Adipose tissue (tissue), 3 donors: ENCODE data around the gene NFAT5. TPM values are rescaled to one million over a fixed set of nuclear protein-coding genes. Genes with fewer than 3 reads are reported as not detected.
"Not testable (repeated sequence)": the region's sequence is repeated elsewhere in the genome, so short reads cannot be mapped to it uniquely, and the experiment has no call there.

Experiments
- H3K27ac ChIP-seq: one replicate; pipeline ENCODE4 v1.5.1; 2013; ENCODE audit warnings: low read depth, low read length
- WGBS, 3 donors: extraction: QIAGEN DNeasy Blood & Tissue Kit; methylation state at CpG; one replicate each; pipeline ENCODE4 v1.1.7; 2013; 5-methylcytosine and 5-hydroxymethylcytosine counted together
- polyA plus RNA-seq, 3 donors: library from polyadenylated mRNA; stranded (reverse); fragments of 200-250 nt; gene quantifications; one replicate each; pipeline ENCODE4 v1.2.3, GENCODE V29; 2013
- donor health status: healthy with polysubstance abuse.
- donor health status: Bipolar disorder and iron deficiency.
- donor health status: healthy.

Gene NFAT5
- polyA plus RNA-seq: 1 to 10 TPM; 1.8 to 5.8 (median 4.9) TPM

- H3K27ac ChIP-seq: peak within 1 kb of the TSS; percentile 82
- 0% methylated on average over 34 to 60 of the region's 60 CpGs for WGBS, 3 donors
Measured at GRCh38 chr16:69565671-69566239, at the start of gene NFAT5. TSS of gene NFAT5 (plus strand) at chr16:69565966. CDS start at chr16:69566302, 336 bp downstream.

GRCh38 chr16:69517914-69518313 lies 47.9 kb upstream of the NFAT5 start:
- not testable (repeated sequence) for H3K27ac ChIP-seq
- WGBS, 3 donors: 94 to 97% (median 96%) methylated on average over 5 to 6 of the region's 6 CpGs

GRCh38 chr16:69520413-69520799 lies 45.4 kb upstream of the NFAT5 start:
- WGBS, 3 donors: 96 to 100% (median 97%) methylated on average over 4 of the region's 4 CpGs
- no peak overlapping the region for H3K27ac ChIP-seq

GRCh38 chr16:69520800-69521602 lies 44.8 kb upstream of the NFAT5 start:
- no peak overlapping the region for H3K27ac ChIP-seq
- 61 to 63% (median 62%) methylated on average over 3 of the region's 3 CpGs for WGBS, 3 donors

- 91 to 95% (median 92%) methylated on average over 5 of the region's 5 CpGs for WGBS, 3 donors
Measured at GRCh38 chr16:69522041-69522578, 43.7 kb upstream of the NFAT5 start.

GRCh38 chr16:69522732-69523404 lies 42.9 kb upstream of the NFAT5 start:
- WGBS, 3 donors: 92 to 95% (median 93%) methylated on average over 7 of the region's 7 CpGs
- no peak overlapping the region for H3K27ac ChIP-seq

More at GRCh38 chr16:69522041-69522578, 43.7 kb upstream of the NFAT5 start:
- H3K27ac ChIP-seq: no peak overlapping the region

GRCh38 chr16:69523566-69524305 lies 42.0 kb upstream of the NFAT5 start:
- 85 to 95% (median 90%) methylated on average over 13 of the region's 13 CpGs for WGBS, 3 donors
- no peak overlapping the region for H3K27ac ChIP-seq

- 89 to 94% (median 91%) methylated on average over 11 of the region's 11 CpGs for WGBS, 3 donors
Measured at GRCh38 chr16:69526831-69527655, 38.7 kb upstream of the NFAT5 start.

GRCh38 chr16:69531988-69532387 lies 33.8 kb upstream of the NFAT5 start:
- 89 to 94% (median 90%) methylated on average over 1 of the region's 1 CpG for WGBS, 3 donors

More at GRCh38 chr16:69526831-69527655, 38.7 kb upstream of the NFAT5 start:
- no peak overlapping the region for H3K27ac ChIP-seq

GRCh38 chr16:69532641-69533455 lies 32.9 kb upstream of the NFAT5 start:
- WGBS, 3 donors: 56 to 66% (median 60%) methylated on average over 8 to 9 of the region's 9 CpGs

More at GRCh38 chr16:69531988-69532387, 33.8 kb upstream of the NFAT5 start:
- H3K27ac ChIP-seq: no peak overlapping the region

GRCh38 chr16:69534720-69535119 lies 31.0 kb upstream of the NFAT5 start:
- WGBS, 3 donors: 94 to 98% (median 96%) methylated on average over 3 of the region's 3 CpGs
- H3K27ac ChIP-seq: no peak overlapping the region

More at GRCh38 chr16:69532641-69533455, 32.9 kb upstream of the NFAT5 start:
- no peak overlapping the region for H3K27ac ChIP-seq

- no peak overlapping the region for H3K27ac ChIP-seq
- WGBS, 3 donors: 75 to 77% (median 76%) methylated on average over 8 of the region's 8 CpGs
Measured at GRCh38 chr16:69535123-69536050, 30.4 kb upstream of the NFAT5 start.

- WGBS, 3 donors: 85 to 89% (median 86%) methylated on average over 2 of the region's 2 CpGs
- no peak overlapping the region for H3K27ac ChIP-seq
Measured at GRCh38 chr16:69537706-69538080, 28.1 kb upstream of the NFAT5 start.

GRCh38 chr16:69538808-69539207 lies 27.0 kb upstream of the NFAT5 start:
- H3K27ac ChIP-seq: no peak overlapping the region
- WGBS, 3 donors: 88 to 93% (median 89%) methylated on average over 1 of the region's 1 CpG

GRCh38 chr16:69542974-69543373 lies 22.8 kb upstream of the NFAT5 start:
- no peak overlapping the region for H3K27ac ChIP-seq

GRCh38 chr16:69544088-69544487 lies 21.7 kb upstream of the NFAT5 start:
- WGBS, 3 donors: 85 to 97% (median 90%) methylated on average over 3 of the region's 3 CpGs
- no peak overlapping the region for H3K27ac ChIP-seq
